ENCODE results near the gene EIF4E3. TPM values are rescaled to one million over a fixed set of nuclear protein-coding genes. Genes with fewer than 3 reads are reported as not detected.

Gene EIF4E3
- total and polyA plus RNA-seq, 12 donors = 2.3 to 16.1 (median 10.6) TPM

DNA sequence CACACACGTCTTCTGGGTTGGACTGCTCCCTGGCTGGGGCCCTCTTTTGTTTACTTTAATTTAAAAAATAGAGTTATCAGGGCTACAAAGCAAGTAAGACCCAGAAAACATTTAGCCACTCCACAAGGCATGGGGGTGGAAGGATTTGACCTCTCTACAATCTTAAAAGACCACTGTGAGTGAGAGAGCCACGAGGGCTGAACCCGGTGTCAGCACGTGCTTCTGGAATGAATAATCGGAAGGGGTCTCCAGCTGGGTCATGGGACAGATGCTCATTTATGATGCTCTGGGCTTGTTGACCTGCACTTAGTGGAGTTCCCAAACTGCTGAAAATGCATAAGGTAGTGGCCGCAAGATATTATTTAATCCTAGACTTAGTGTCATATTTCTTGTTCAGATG, 52.4 kb downstream of the EIF4E3 start:
- 82 to 90% (median 88%) methylated on average over 6 of the region's 6 CpGs for WGBS, 4 donors
- Histone ChIP-seq H3K27ac (no peak overlapping the region), H3K36me3 (replicated peaks in 1 of 2) (no peaks in the 10 kb centered on the region), H3K27me3 (no peaks in the 10 kb centered on the region), H3K4me1 (replicated peaks in 1 of 2) (no peaks in the 10 kb centered on the region), H3K4me3 (no peak overlapping the region), H3K9me3 (replicated peaks in 1 of 3) (no peaks in the 10 kb centered on the region)
- no peak for TF ChIP-seq POLR2A (IDR thresholded peaks at IDR 0.05)
- TF ChIP-seq, protein P1, sequence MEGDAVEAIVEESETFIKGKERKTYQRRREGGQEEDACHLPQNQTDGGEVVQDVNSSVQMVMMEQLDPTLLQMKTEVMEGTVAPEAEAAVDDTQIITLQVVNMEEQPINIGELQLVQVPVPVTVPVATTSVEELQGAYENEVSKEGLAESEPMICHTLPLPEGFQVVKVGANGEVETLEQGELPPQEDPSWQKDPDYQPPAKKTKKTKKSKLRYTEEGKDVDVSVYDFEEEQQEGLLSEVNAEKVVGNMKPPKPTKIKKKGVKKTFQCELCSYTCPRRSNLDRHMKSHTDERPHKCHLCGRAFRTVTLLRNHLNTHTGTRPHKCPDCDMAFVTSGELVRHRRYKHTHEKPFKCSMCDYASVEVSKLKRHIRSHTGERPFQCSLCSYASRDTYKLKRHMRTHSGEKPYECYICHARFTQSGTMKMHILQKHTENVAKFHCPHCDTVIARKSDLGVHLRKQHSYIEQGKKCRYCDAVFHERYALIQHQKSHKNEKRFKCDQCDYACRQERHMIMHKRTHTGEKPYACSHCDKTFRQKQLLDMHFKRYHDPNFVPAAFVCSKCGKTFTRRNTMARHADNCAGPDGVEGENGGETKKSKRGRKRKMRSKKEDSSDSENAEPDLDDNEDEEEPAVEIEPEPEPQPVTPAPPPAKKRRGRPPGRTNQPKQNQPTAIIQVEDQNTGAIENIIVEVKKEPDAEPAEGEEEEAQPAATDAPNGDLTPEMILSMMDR (IDR thresholded peaks at IDR 0.05) = no peak
- no peak for DNase-seq
- intact Hi-C loops (cut with DNase I) = no loop called here

DNA sequence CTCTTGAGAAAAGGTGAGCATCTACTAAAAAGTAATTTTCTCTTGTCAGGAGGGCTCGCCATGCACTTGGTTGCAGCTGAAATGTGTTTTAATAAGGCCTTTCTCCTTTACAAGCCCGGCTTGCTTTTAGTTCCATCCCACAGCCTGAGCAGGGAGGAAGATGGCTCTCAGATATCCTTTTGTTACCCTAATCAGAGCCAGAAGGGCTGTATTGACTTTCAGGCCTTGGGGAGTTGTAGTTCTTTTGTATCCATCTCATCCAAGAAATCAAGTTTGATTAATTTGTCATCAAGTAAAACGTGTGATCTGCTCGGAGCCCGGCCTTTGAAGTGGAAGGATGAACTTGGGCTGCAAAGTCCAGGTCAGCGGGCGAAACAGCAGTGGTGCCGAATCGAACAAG, 52.9 kb downstream of the EIF4E3 start:
- H3K27me3 ChIP-seq = no peaks in the 10 kb centered on the region
- no peaks in the 10 kb centered on the region for H3K36me3 ChIP-seq (replicated peaks in 1 of 2)
- no peaks in the 10 kb centered on the region for H3K4me1 ChIP-seq (replicated peaks in 1 of 2)
- WGBS, 4 donors = 86 to 92% (median 91%) methylated on average over 9 of the region's 9 CpGs
- intact Hi-C loops (cut with DNase I) = no loop called here
- no peaks in the 10 kb centered on the region for H3K9me3 ChIP-seq (replicated peaks in 1 of 3)
- no peak overlapping the region for H3K27ac ChIP-seq
- no peak overlapping the region for H3K4me3 ChIP-seq
- no peak for DNase-seq
- no peak for TF ChIP-seq POLR2A (IDR thresholded peaks at IDR 0.05)
- TF ChIP-seq, protein P1 (IDR thresholded peaks at IDR 0.05) = no peak

DNA sequence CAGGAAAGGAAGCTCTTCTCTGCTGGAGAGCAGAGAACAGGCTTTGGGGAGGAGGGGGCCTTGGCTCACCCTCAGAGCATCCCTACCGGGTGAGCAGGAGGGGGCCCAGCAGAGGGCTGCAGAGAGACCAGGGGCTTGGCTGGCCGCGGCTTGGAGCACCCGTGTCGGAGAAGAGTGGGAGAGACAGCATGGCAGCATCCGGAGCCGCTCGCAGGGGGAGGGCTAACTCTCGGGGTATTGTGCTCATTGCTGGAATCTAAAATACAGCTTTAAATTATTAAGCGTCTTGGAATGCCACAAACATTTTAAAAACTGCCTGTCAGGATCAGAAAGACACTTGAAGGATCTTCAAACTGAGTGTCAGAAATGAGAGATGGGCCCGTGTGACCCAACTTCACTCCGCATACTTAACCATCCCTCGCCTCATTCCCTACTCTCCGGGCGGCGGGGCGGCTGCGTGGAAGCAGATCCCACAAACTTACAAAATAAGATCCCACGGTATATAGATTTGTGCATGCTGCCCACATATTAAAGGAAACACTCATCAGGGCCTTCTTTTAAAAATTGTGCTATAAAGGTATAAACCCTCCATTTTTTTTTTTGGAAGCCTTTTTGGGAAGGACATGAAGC, 53.9 kb downstream of the EIF4E3 start:
- 88 to 93% (median 91%) methylated on average over 17 to 19 of the region's 19 CpGs for WGBS, 4 donors

DNA sequence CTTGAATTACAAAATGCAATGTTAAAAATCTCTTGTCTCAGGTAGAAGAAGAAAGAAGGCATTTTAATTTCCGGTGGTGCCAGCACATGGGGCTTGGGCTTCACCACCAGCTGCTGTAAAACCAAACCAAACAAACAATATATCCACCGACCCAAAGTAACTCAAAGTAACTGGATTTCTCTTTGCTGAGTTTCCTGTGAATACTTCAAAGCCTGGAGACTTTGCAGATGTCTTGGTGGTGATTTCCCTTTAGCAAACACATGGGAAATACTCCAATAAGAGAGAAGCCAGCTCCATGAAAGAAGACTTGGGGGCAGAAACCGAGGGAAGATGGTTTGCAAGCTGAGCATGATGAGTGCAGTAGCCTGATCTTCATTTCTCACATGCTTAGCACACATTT, 62.6 kb downstream of the EIF4E3 start:
- intact Hi-C loops (cut with DNase I) = no loop called here
- TF ChIP-seq POLR2A (IDR thresholded peaks at IDR 0.05) = no peak
- TF ChIP-seq, protein P1 (IDR thresholded peaks at IDR 0.05) = no peak
- no peak overlapping the region for H3K4me3 ChIP-seq
- H3K4me1 ChIP-seq (replicated peaks in 1 of 2) = peaks cover 0 to 7% of the 10 kb centered on the region in 2 donors
- no peak overlapping the region for H3K27ac ChIP-seq
- DNase-seq = no peak
- no peaks in the 10 kb centered on the region for H3K9me3 ChIP-seq (replicated peaks in 1 of 3)
- H3K27me3 ChIP-seq = no peaks in the 10 kb centered on the region
- no peaks in the 10 kb centered on the region for H3K36me3 ChIP-seq (replicated peaks in 1 of 2)
- 73 to 85% (median 80%) methylated on average over 3 of the region's 3 CpGs for WGBS, 4 donors

More for the DNA sequence above, 53.9 kb downstream of the EIF4E3 start:
- TF ChIP-seq, protein P1 (IDR thresholded peaks at IDR 0.05) = no peak
- no peak for TF ChIP-seq POLR2A (IDR thresholded peaks at IDR 0.05)
- intact Hi-C loops (cut with DNase I) = no loop called here
- no peak overlapping the region for H3K4me3 ChIP-seq
- H3K4me1 ChIP-seq (replicated peaks in 1 of 2) = no peaks in the 10 kb centered on the region
- no peaks in the 10 kb centered on the region for H3K27me3 ChIP-seq
- DNase-seq = no peak
- no peaks in the 10 kb centered on the region for H3K9me3 ChIP-seq (replicated peaks in 1 of 3)
- no peak overlapping the region for H3K27ac ChIP-seq
- H3K36me3 ChIP-seq (replicated peaks in 1 of 2) = no peaks in the 10 kb centered on the region
